Hepatocyte (in vitro differentiated cells): ENCODE measurements around the gene CATSPER3. TPM values are rescaled to one million over a fixed set of nuclear protein-coding genes. Genes with fewer than 3 reads are reported as not detected.

Source experiments
- DNase-seq: peaks from one replicate; pipeline ENCODE4 v3.0.0-alpha.2; 2016; ENCODE audit warnings: low spot score
- H2AFZ ChIP-seq: fragments of 200-600 bp; sonication (generic); 2 replicates; pipeline ENCODE4 v1.6.0; 2016; ENCODE audit warnings: antibody characterized with exemption, mild to moderate bottlenecking
- H3K27ac ChIP-seq: fragments of 200-600 bp; sonication (generic); 2 replicates; pipeline ENCODE4 v1.5.1; 2016; ENCODE audit warnings: mild to moderate bottlenecking
- H3K27me3 ChIP-seq: fragments of 200-600 bp; sonication (generic); 2 replicates; pipeline ENCODE4 v1.6.1; 2016
- H3K36me3 ChIP-seq: fragments of 200-600 bp; sonication (generic); replicated peaks from 2 replicates; pipeline ENCODE4 v1.5.1; 2016; ENCODE audit warnings: low read depth; ENCODE audit not compliant: insufficient read depth
- H3K4me1 ChIP-seq: fragments of 200-600 bp; sonication (generic); 2 replicates; pipeline ENCODE4 v1.5.1; 2016; ENCODE audit warnings: mild to moderate bottlenecking, moderate library complexity; ENCODE audit not compliant: insufficient read depth
- H3K4me2 ChIP-seq: fragments of 200-600 bp; sonication (generic); 2 replicates; pipeline ENCODE4 v1.6.0; 2016
- H3K4me3 ChIP-seq: fragments of 200-600 bp; sonication (generic); 2 replicates; pipeline ENCODE4 v1.5.1; 2016; ENCODE audit warnings: mild to moderate bottlenecking
- H3K79me2 ChIP-seq: fragments of 200-600 bp; sonication (generic); 2 replicates; pipeline ENCODE4 v1.6.0; 2017; ENCODE audit warnings: mild to moderate bottlenecking
- H3K9me2 ChIP-seq: fragments of 200-600 bp; sonication (generic); replicated peaks from 2 replicates; pipeline ENCODE4 v1.6.0; 2017; ENCODE audit warnings: mild to moderate bottlenecking; ENCODE audit not compliant: insufficient read depth
- H3K9me3 ChIP-seq: fragments of 200-600 bp; sonication (generic); 2 replicates; pipeline ENCODE4 v1.5.1; 2016; ENCODE audit warnings: low read depth, mild to moderate bottlenecking
- H4K20me1 ChIP-seq: fragments of 200-600 bp; sonication (generic); 2 replicates; pipeline ENCODE4 v1.6.0; 2016; ENCODE audit warnings: mild to moderate bottlenecking; ENCODE audit not compliant: insufficient read depth, poor library complexity, severe bottlenecking
- EZH2 ChIP-seq: fragments of 200-600 bp; sonication (generic); IDR thresholded peaks from 2 replicates; pipeline ENCODE4 v1.6.1; 2016; ENCODE audit warnings: antibody characterized with exemption, mild to moderate bottlenecking, borderline replicate concordance
- EZH2phosphoT487 ChIP-seq: fragments of 200-600 bp; sonication (generic); IDR thresholded peaks from one replicate; pipeline ENCODE4 v1.6.1; 2018; ENCODE audit warnings: antibody characterized with exemption, mild to moderate bottlenecking, low read depth, moderate library complexity; ENCODE audit not compliant: unreplicated experiment, severe bottlenecking
- WGBS: methylation state at CpG from one replicate; pipeline ENCODE4 v1.1.6; 2016; ENCODE audit warnings: low lambda C conversion rate; ENCODE audit errors: missing lambda C conversion rate; 5-methylcytosine and 5-hydroxymethylcytosine counted together
- polyA plus RNA-seq: library from polyadenylated mRNA; unstranded; fragments of >200 nt; fragmentation: Nextera tagmentation; extraction: Ambion mirVana; gene quantifications from 2 replicates; pipeline ENCODE4 v1.2.1, GENCODE V29; 2016
- total RNA-seq: library from RNA; depleted of rRNA; stranded (reverse); fragments of >200 nt; gene quantifications from 2 replicates; pipeline ENCODE4 v1.2.3, GENCODE V29; 2014
- TF ChIP-seq, protein P1 (sequence below): fragments of 200-600 bp; sonication (generic); IDR thresholded peaks from 2 replicates; pipeline ENCODE4 v1.5.1; 2016; ENCODE audit warnings: antibody characterized with exemption, mild to moderate bottlenecking; ENCODE audit not compliant: poor library complexity

Gene CATSPER3
- total and polyA plus RNA-seq, 2 experiments from 2014 or later, result 0.59 TPM; not detected in 1

DNA sequence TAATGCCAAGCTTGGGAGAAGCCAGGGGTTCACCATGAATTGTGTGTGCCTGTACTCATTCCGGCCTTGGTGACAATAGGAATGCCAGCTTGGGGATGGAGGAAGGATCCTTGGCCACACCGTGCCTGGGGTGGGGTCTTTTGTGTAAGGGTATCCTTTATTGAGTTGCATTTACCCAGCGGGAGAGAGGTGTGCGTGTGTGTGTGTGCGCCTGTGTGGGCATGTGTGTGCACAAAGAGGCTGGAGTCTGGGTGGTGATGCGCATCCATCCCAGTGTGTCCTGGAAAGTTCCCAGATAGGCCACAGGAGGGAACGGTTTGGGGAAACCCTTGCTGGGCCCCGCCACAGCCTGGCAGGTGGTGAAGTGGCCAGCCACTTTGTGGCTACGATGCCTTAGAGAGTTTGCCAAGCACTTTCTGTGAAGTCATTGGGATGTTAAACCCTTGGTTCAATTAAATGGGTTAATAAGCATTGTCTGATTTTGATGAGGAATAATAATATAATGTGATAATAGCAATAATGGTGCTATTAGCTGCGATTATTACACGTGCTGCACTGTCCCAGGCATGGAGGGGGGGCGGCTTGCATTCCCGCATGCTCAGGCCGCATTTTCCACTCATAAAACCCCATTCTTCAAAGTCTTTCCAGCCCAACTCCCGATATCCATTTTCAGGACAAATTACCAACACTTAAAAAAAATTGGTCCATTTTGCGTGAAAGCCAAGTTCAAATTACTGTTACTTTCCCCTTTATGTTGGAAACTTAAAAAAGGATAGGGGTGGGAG, 52.6 kb downstream of the CATSPER3 start:
- TF ChIP-seq, protein P1, sequence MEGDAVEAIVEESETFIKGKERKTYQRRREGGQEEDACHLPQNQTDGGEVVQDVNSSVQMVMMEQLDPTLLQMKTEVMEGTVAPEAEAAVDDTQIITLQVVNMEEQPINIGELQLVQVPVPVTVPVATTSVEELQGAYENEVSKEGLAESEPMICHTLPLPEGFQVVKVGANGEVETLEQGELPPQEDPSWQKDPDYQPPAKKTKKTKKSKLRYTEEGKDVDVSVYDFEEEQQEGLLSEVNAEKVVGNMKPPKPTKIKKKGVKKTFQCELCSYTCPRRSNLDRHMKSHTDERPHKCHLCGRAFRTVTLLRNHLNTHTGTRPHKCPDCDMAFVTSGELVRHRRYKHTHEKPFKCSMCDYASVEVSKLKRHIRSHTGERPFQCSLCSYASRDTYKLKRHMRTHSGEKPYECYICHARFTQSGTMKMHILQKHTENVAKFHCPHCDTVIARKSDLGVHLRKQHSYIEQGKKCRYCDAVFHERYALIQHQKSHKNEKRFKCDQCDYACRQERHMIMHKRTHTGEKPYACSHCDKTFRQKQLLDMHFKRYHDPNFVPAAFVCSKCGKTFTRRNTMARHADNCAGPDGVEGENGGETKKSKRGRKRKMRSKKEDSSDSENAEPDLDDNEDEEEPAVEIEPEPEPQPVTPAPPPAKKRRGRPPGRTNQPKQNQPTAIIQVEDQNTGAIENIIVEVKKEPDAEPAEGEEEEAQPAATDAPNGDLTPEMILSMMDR, result no peak
- TF ChIP-seq EZH2phosphoT487 (no peak), EZH2 (no peak)
- H3K27me3 ChIP-seq, result no peaks in the 10 kb centered on the region
- peaks cover 17% of the 10 kb centered on the region for H3K79me2 ChIP-seq
- H3K36me3 ChIP-seq, result no peaks in the 10 kb centered on the region
- H3K9me2 ChIP-seq, result no peaks in the 10 kb centered on the region
- H2AFZ ChIP-seq, result no peak overlapping the region
- DNase-seq, result no peak
- H4K20me1 ChIP-seq, result no peaks in the 10 kb centered on the region
- H3K4me3 ChIP-seq, result no peak overlapping the region
- H3K9me3 ChIP-seq, result no peaks in the 10 kb centered on the region
- no peaks in the 10 kb centered on the region for H3K4me1 ChIP-seq
- H3K27ac ChIP-seq, result no peak overlapping the region
- no peak overlapping the region for H3K4me2 ChIP-seq
- WGBS, result 78% methylated on average over 16 of the region's 16 CpGs

DNA sequence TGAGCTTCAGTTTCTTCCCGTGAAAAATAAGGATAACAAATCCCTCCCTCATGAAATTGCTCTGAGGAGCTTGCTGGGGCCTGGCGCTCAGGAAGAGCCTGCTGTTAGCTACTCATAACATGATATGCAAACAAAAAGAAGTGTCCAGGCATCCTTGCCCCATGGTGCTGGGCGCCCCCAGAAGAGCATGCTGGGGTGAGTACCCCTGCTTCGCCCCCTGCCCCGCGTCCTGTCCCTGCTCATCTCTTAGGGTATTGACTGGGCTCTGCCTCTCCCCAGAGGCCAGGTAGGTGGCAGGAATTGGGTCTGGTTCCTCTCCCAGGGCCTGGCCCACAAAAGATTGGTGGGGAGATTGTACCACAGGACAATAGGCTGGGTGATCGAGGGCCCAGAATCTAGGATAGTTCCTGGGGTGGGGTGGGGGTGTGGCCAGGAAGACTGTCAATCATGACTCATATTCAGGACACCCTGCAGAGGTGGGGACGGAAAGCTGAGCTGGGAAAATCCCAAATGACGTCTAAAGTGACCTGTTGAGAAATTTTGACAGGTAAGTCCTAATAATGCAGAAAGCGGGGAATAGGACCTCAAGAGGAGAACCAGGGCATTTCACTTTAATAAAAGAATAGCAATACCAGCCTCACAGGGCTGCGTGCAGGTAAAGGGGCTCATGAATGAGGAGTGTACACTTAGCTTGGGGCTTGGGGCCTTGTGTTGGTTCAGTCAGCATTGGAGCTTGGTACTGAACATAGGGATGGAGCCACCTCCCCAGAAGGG, 57.4 kb downstream of the CATSPER3 start:
- peaks cover 16% of the 10 kb centered on the region for H3K4me1 ChIP-seq

DNA sequence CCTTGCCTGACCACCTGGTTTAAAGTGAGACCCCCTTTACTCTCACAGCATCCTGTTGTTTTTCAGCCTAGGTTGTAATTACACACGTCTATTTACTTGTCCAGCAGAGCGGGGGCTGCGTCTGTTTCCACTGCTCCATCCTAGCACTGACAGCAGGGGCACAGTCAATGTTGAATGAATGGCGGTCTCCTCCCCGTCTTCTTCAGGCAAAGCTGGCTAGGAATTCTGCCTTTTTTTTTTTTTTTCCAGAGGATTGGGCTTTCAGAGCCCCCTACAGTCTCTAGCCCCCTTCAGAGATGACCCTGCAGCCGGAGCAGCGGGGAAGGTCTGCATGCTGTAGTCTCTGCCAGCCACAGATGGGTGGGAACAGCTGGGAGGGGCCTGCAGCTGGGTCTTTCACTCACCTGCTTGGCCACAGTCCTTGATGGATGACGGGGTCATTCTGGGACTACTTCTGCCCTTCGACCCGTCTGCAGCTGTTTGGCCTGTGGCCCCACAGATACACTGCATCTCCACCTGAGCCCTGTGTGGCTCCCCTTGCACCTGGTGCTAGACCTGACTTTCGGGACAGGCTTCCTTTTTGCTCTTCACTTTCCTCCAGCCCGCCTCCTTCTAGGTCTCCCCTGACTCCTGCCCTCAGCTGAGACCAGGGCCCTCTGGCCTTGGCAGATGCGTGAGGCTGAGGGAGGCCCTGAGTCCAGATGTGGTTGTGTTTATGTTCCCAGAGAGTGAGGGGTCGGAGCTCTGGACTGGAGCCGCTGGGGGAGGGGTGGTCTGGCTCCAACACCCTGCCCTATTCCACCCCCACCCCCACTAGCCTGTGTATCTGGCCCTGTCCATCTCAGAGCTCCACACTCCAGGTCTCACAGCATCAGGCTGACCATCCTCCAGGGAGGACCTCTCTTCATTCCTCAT, 58.3 kb downstream of the CATSPER3 start:
- Histone ChIP-seq H3K27ac (peak overlapping the region; percentile 81), H3K27me3 (peaks cover 30% of the 10 kb centered on the region), H4K20me1 (no peaks in the 10 kb centered on the region), H3K9me2 (no peaks in the 10 kb centered on the region), H2AFZ (no peak overlapping the region), H3K79me2 (peaks cover 71% of the 10 kb centered on the region), H3K9me3 (no peaks in the 10 kb centered on the region), H3K36me3 (no peaks in the 10 kb centered on the region), H3K4me2 (peak overlapping the region; percentile 84), H3K4me3 (no peak overlapping the region), H3K4me1 (peaks cover 16% of the 10 kb centered on the region)
- TF ChIP-seq EZH2 (no peak), EZH2phosphoT487 (no peak)
- TF ChIP-seq, protein P1, result no peak
- WGBS, result 74% methylated on average over 15 of the region's 15 CpGs
- DNase-seq, result no peak

More for the DNA sequence above, 57.4 kb downstream of the CATSPER3 start:
- Histone ChIP-seq H2AFZ (no peak overlapping the region), H3K4me2 (no peak overlapping the region), H4K20me1 (no peaks in the 10 kb centered on the region), H3K9me3 (no peaks in the 10 kb centered on the region), H3K4me3 (no peak overlapping the region), H3K27me3 (peaks cover 22% of the 10 kb centered on the region), H3K27ac (no peak overlapping the region), H3K79me2 (peaks cover 63% of the 10 kb centered on the region), H3K36me3 (no peaks in the 10 kb centered on the region), H3K9me2 (no peaks in the 10 kb centered on the region)
- TF ChIP-seq EZH2phosphoT487, result no peak
- no peak for TF ChIP-seq EZH2
- TF ChIP-seq, protein P1, result no peak
- 85% methylated on average over 11 of the region's 11 CpGs for WGBS
- no peak for DNase-seq
